GM13976 (cell line): ENCODE data around the gene KPNB1.

ENCODE experiments used
- DNase-seq: peaks from one replicate; pipeline ENCODE4 v3.0.0; 2012; ENCODE audit warnings: low spot score
- CTCF ChIP-seq: IDR thresholded peaks from 2 replicates; pipeline ENCODE4 v1.5.1; 2012; ENCODE audit warnings: borderline replicate concordance, mild to moderate bottlenecking; ENCODE audit not compliant: insufficient read depth; ENCODE audit errors: extremely low read depth, missing control alignments, control extremely low read depth
- in situ Hi-C: fragments of 300-500 bp; cut with MboI; formaldehyde crosslinking; loops from one replicate; pipeline ENCODE4 v1.12.0; 2022; ENCODE audit warnings: low sequenced_read_pairs, mixed read lengths, inconsistent platforms; ENCODE audit not compliant: unreplicated experiment

KPNB1 gene

DNA sequence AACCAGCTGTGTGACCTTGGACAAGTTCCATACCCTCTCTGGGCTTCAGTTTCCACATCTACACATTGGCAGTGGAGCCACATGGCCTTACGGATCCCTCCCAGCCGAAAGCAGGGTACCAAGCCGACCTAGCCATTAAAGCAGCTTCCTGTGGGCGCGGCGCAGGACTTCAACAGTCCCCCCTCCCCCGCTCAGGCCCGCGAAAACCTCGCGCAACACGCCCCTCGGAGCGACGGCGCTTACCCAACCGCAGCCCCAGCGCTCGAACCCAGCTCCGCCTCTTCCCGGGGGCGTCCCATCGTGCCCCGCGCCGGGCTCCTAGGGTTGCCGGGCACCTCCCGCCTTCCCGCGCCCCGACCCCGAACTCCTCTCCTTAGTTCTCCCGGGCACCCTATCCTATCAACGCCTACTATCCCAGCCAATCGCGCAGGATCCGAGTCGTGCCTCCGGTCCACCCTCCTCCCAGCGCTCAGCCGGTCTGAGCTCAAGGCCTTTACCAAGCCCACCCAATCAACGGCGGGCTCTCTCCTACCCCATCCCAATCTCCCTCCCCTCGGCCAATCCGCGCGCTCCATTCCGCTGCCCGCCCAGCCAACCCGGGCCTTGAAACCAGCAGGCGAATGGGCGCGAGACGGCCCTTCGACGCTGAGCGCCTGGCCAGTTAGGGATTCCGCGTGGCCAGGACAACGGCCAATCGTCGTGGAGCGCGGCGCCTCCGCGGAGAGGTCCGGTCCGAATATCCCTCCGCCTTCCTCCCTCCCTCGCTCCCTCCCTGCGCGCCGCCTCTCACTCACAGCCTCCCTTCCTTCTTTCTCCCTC lies at the start of gene KPNB1:
Gene KPNB1 (plus strand): TSS at position 767 of the 819 bp plus-strand sequence. CDS start 326 bp downstream, outside the sequence.
- in situ Hi-C loops = no loop called here
- no peak for TF ChIP-seq CTCF
- peak; percentile 94 for DNase-seq

- in situ Hi-C loops = no loop called here
- DNase-seq = no peak
- no peak for TF ChIP-seq CTCF
Measured at GRCh38 chr17:47603830-47604597, 45.7 kb upstream of the KPNB1 start.

DNA sequence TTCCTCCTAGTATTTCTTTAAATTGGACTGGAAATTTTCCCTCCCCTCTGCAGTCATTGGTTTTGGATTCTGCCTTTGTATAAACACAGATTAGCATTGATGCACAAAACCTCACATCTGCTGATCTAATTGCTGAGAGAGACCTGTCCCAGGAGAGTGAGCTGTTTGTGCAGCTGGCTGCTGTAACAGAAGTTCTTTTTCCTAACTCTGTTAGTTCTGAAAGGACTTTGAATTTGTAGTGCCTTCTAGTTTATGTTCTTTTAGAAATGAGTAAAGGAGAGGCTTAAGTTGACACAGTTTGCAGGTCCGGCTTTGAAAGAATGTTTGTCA lies 45.2 kb upstream of the KPNB1 start:
- in situ Hi-C loops = no loop called here
- TF ChIP-seq CTCF = no peak
- no peak for DNase-seq

GRCh38 chr17:47605011-47605410 lies 44.7 kb upstream of the KPNB1 start:
- no peak for TF ChIP-seq CTCF
- no peak for DNase-seq
- in situ Hi-C loops = no loop called here

GRCh38 chr17:47607481-47607880 lies 42.2 kb upstream of the KPNB1 start:
- no peak for TF ChIP-seq CTCF
- no peak for DNase-seq
- in situ Hi-C loops = no loop called here

GRCh38 chr17:47611372-47612350 lies 38.1 kb upstream of the KPNB1 start:
- DNase-seq = no peak
- in situ Hi-C loops = loop anchor here (10.0 kb wide), 1 partner anchor 377 kb away; no protein-coding TSS in a partner anchor
- TF ChIP-seq CTCF = no peak
